ENCODE measurements around the gene SHANK1.

- TF ChIP-seq ZNF564 (CRISPR knock-in tag; IDR thresholded peaks at IDR 0.05) (no peak), POLR2A (IDR thresholded peaks at IDR 0.05; ENCODE audit: insufficient read depth in 1 of 2, low read depth in 2 of 2, low read length in 2 of 2) (no peak), CTCF (CRISPR knock-in tag; IDR thresholded peaks at IDR 0.05) (no peak), NKX3-1 (CRISPR knock-in tag; IDR thresholded peaks at IDR 0.05) (no peak), EP300 (IDR thresholded peaks at IDR 0.05; ENCODE audit: low read depth in 2 of 2, low read length in 2 of 2) (no peak), EP300 (CRISPR knock-in tag; IDR thresholded peaks at IDR 0.05; ENCODE audit: borderline replicate concordance) (no peak), SP1 (IDR thresholded peaks at IDR 0.05) (no peak), SP1 (CRISPR knock-in tag; IDR thresholded peaks at IDR 0.05) (no peak), FLYWCH1 (CRISPR knock-in tag; IDR thresholded peaks at IDR 0.05) (no peak), ZNF296 (CRISPR knock-in tag; conservative IDR thresholded peaks at IDR 0.05) (no peak), ZNF350 (CRISPR knock-in tag; IDR thresholded peaks at IDR 0.05; ENCODE audit: borderline replicate concordance, low read depth) (no peak)
- TF ChIP-seq, protein P1, sequence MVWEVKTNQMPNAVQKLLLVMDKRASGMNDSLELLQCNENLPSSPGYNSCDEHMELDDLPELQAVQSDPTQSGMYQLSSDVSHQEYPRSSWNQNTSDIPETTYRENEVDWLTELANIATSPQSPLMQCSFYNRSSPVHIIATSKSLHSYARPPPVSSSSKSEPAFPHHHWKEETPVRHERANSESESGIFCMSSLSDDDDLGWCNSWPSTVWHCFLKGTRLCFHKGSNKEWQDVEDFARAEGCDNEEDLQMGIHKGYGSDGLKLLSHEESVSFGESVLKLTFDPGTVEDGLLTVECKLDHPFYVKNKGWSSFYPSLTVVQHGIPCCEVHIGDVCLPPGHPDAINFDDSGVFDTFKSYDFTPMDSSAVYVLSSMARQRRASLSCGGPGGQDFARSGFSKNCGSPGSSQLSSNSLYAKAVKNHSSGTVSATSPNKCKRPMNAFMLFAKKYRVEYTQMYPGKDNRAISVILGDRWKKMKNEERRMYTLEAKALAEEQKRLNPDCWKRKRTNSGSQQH (CRISPR knock-in tag; IDR thresholded peaks at IDR 0.05; ENCODE audit: low read depth): no peak
Measured at GRCh38 chr19:50702871-50703829, 16.5 kb downstream of the SHANK1 start.

Data from HepG2 (cell line).